ENCODE data around the gene ABTB1.

DNA sequence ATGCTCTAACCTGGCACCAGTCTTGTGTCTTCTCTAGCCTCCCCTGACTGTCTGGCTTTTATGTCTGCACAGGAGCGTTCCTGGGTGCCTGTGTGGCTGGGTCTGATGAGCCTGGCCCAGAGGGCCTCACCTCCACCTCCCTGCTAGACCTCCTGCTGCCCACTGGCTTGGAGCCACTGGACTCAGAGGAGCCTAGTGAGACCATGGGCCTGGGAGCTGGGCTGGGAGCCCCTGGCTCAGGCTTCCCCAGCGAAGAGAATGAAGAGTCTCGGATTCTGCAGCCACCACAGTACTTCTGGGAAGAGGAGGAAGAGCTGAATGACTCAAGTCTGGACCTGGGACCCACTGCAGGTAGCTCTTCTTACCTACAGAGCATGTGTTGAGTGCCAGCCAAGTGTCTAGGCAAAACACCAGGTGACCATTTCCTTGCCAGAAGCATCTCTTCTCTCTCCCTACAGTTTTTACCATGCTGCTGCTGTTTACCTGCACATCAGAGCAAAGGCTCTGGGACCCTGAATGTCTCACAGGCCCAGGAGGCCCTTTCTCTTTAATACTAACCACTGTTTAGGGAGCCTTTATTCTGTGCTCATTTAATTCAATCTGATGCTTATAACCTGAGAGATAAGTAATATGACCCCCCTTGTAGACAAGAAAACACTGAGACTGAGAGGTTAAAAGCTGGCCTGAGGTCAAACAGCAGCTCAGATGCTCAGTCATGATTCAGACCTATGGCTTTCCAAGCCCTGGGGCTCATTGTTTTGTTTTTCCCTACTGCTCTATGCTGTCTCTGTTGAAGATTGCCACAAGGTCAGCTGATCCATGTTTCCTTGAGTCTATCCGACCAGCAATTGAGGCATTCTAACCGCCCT, 33.3 kb upstream of the ABTB1 start:
- TF ChIP-seq, protein P1, sequence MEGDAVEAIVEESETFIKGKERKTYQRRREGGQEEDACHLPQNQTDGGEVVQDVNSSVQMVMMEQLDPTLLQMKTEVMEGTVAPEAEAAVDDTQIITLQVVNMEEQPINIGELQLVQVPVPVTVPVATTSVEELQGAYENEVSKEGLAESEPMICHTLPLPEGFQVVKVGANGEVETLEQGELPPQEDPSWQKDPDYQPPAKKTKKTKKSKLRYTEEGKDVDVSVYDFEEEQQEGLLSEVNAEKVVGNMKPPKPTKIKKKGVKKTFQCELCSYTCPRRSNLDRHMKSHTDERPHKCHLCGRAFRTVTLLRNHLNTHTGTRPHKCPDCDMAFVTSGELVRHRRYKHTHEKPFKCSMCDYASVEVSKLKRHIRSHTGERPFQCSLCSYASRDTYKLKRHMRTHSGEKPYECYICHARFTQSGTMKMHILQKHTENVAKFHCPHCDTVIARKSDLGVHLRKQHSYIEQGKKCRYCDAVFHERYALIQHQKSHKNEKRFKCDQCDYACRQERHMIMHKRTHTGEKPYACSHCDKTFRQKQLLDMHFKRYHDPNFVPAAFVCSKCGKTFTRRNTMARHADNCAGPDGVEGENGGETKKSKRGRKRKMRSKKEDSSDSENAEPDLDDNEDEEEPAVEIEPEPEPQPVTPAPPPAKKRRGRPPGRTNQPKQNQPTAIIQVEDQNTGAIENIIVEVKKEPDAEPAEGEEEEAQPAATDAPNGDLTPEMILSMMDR (IDR thresholded peaks at IDR 0.05; ENCODE audit: low read depth, low read length) = no peak
- TF ChIP-seq EZH2phosphoT487 (IDR thresholded peaks at IDR 0.05; ENCODE audit: low read depth) = no peak

All from OCI-LY3 (cell line).